Spleen (tissue), 7 donors: ENCODE data around the gene DNAJC28.

Experiments used
- CTCF ChIP-seq, 11 experiments: fragments of 200-600 bp in 7 of 11; fragments of 450-650 bp in 4 of 11; sonication (generic) in 4 of 11; IDR thresholded peaks in 8 of 11; conservative IDR thresholded peaks in 3 of 11; 1 replicate in 7 of 11; 2 replicates in 4 of 11; pipeline versions ENCODE4 v1.4.0 to v1.8.0; 2016 to 2021; ENCODE audit warnings: antibody characterized with exemption in 11 of 11, inconsistent platforms in 4 of 11, mild to moderate bottlenecking in 1 of 11
- POLR2A ChIP-seq, 3 donors: fragments of 450-650 bp; IDR thresholded peaks; one replicate each; pipeline ENCODE4 v1.5.1; 2017; ENCODE audit warnings: antibody characterized with exemption in 3 of 3, mild to moderate bottlenecking in 1 of 3
- POLR2AphosphoS5 ChIP-seq, 3 donors: sonication (generic); formaldehyde crosslinking; IDR thresholded peaks; one replicate each; pipeline ENCODE4 v1.5.1; 2017; ENCODE audit warnings: antibody characterized with exemption in 3 of 3
- donor health status: DM: no; HTN: no; CAD: no; lungs with moderate emphysema.
- donor health status: DM: no; HTN: no; CAD: no.
- donor health status: DM: no; HTN: no; CAD: no.

- TF ChIP-seq CTCF (IDR thresholded peaks at IDR 0.05 in 8 of 11, conservative IDR thresholded peaks at IDR 0.05 in 3 of 11): no peak
- TF ChIP-seq POLR2A (IDR thresholded peaks at IDR 0.05): no peak
- TF ChIP-seq POLR2AphosphoS5 (IDR thresholded peaks at IDR 0.05): no peak
Observed at GRCh38 chr21:33452362-33452761, 39.2 kb downstream of the DNAJC28 start.
